ENCODE data around the gene SMCO3. TPM values are rescaled to one million over a fixed set of nuclear protein-coding genes. Genes with fewer than 3 reads are reported as not detected.

SMCO3 gene
- polyA plus RNA-seq, 1 of the 3 experiments (the other 2 are of a cell fraction) = 0.03 TPM

GRCh38 chr12:14770496-14771461 lies 43.2 kb downstream of the SMCO3 start:
- ChIA-PET CTCF (interaction anchor here (0.6 to 2.6 kb wide), 26 partner anchors 8 to 745 kb away, joined by 3 to 18 read pairs (median 4); partner anchors contain the start of genes C12orf60 and WBP11), POLR2A (interaction anchor here (2.9 kb wide), 1 partner anchor 33 kb away, joined by 30 read pairs; the partner anchor contains the start of genes C12orf60 and WBP11)
- Histone ChIP-seq H3K4me1 (ENCODE audit: control insufficient read depth in 1 of 2, insufficient read depth in 2 of 2, low read depth in 1 of 2, low read length in 1 of 2) (peaks cover 11 to 12% of the 10 kb centered on the region in 2 experiments; a peak in 3 of 4 replicates), H3K27me3 (ENCODE audit: insufficient read depth) (no peaks in the 10 kb centered on the region), H3K27ac (ENCODE audit: low read depth in 2 of 2, low read length in 1 of 2) (peak overlapping the region; percentile 81 to 96), H3F3A (replicated peaks; ENCODE audit: insufficient read depth) (peaks cover 25% of the 10 kb centered on the region), H3K9me2 (no peaks in the 10 kb centered on the region), H2AFZ (ENCODE audit: low read depth) (peak overlapping the region; percentile 77; the same call in 1 of the 2 replicates), H3K4me3 (ENCODE audit: low read depth in 2 of 2, low read length in 1 of 2) (peak overlapping the region; percentile 73 to 93), H4K20me1 (ENCODE audit: insufficient read depth) (peaks cover 23% of the 10 kb centered on the region; the same call in 1 of the 2 replicates), H3K9me3 (no peaks in the 10 kb centered on the region), H3K79me2 (ENCODE audit: insufficient read depth) (peaks cover 63% of the 10 kb centered on the region), H3K4me2 (peak overlapping the region; percentile 91), H3K9ac (peak overlapping the region; percentile 92), H3K36me3 (replicated peaks in 1 of 2; ENCODE audit: control insufficient read depth in 1 of 2, insufficient read depth in 2 of 2, low read length in 1 of 2) (peaks cover 5 to 25% of the 10 kb centered on the region in 2 experiments)
- peak; percentile 82 for DNase-seq
- WGBS (ENCODE audit: low lambda C conversion rate) = under 1% methylated on average over 39 of the region's 56 CpGs
- TF ChIP-seq MEF2A (IDR thresholded peaks at IDR 0.05; ENCODE audit: borderline replicate concordance, low read depth) = peak; percentile 27; the same call in 1 of the 2 replicates
- TF ChIP-seq CTCF (IDR thresholded peaks at IDR 0.05) = no peak
- TF ChIP-seq EP300 (IDR thresholded peaks at IDR 0.05; ENCODE audit: borderline replicate concordance in 1 of 2, low read depth in 1 of 2, low read length in 1 of 2) = peak; percentile 50 to 74; a peak in 2 of 4 replicates
- no peak for TF ChIP-seq TEAD4 (IDR thresholded peaks at IDR 0.05; ENCODE audit: borderline replicate concordance, insufficient read depth)
- TF ChIP-seq JUND (IDR thresholded peaks at IDR 0.05) = peak; percentile 45
- peak; percentile 34; the same call in 1 of the 2 replicates for TF ChIP-seq IRF3 (IDR thresholded peaks at IDR 0.05; ENCODE audit: low read depth, low read length)
- peak; percentile 100 for TF ChIP-seq POLR2AphosphoS5 (IDR thresholded peaks at IDR 0.05; ENCODE audit: low read depth, low read length)
- peak; percentile 98 for TF ChIP-seq SIN3A (IDR thresholded peaks at IDR 0.05; ENCODE audit: borderline replicate concordance, low read depth, low read length)
- TF ChIP-seq REST (IDR thresholded peaks at IDR 0.05; ENCODE audit: low read depth, low read length) = peak; percentile 80
- peak; percentile 51; the same call in 1 of the 2 replicates for TF ChIP-seq MAX (IDR thresholded peaks at IDR 0.05; ENCODE audit: low read depth)
- peak; percentile 70 for TF ChIP-seq ELF1 (IDR thresholded peaks at IDR 0.05)
- peak; percentile 91 for TF ChIP-seq ZBTB33 (IDR thresholded peaks at IDR 0.05; ENCODE audit: borderline replicate concordance, low read depth)
- TF ChIP-seq RXRA (IDR thresholded peaks at IDR 0.05; ENCODE audit: borderline replicate concordance, low read depth) = 0 out of 2 replicates have a peak, but pooled peaks have one; percentile 54
- TF ChIP-seq GATA2 (CRISPR knock-in tag; IDR thresholded peaks at IDR 0.05) = no peak
- TF ChIP-seq FOXM1 (IDR thresholded peaks at IDR 0.05; ENCODE audit: low read depth) = 0 out of 2 replicates have a peak, but pooled peaks have one; percentile 49
- TF ChIP-seq GABPA (IDR thresholded peaks at IDR 0.05; ENCODE audit: low read depth) = peak; percentile 33
- TF ChIP-seq TAF1 (IDR thresholded peaks at IDR 0.05; ENCODE audit: borderline replicate concordance, low read depth, low read length) = peak; percentile 95
- TF ChIP-seq RCOR1 (IDR thresholded peaks at IDR 0.05; ENCODE audit: low read length) = peak; percentile 58
- no peak for TF ChIP-seq NRF1 (IDR thresholded peaks at IDR 0.05; ENCODE audit: low read depth, low read length)
- TF ChIP-seq FOXJ3 (CRISPR knock-in tag; IDR thresholded peaks at IDR 0.05) = no peak
- no peak for TF ChIP-seq EZH2phosphoT487 (IDR thresholded peaks at IDR 0.05; ENCODE audit: borderline replicate concordance, low read depth)
- TF ChIP-seq TCF12 (IDR thresholded peaks at IDR 0.05) = peak; percentile 71; the same call in 1 of the 2 replicates

Data from SK-N-SH (cell line).